Trophoblast cell (in vitro differentiated cells and primary cell): ENCODE measurements around the gene TNNT3.

Experiments
- DNase-seq, 2 donors: peaks; one replicate each; pipeline ENCODE4 v3.0.0-alpha.2; 2016
- H2AFZ ChIP-seq: 2 replicates; pipeline ENCODE4 v1.6.1; 2013; ENCODE audit warnings: low read length, moderate library complexity, mild to moderate bottlenecking; ENCODE audit not compliant: insufficient read depth, poor library complexity
- H2AK5ac ChIP-seq: 2 replicates; pipeline ENCODE4 v1.6.1; 2013; ENCODE audit warnings: mild to moderate bottlenecking, low read length
- H2BK120ac ChIP-seq: 2 replicates; pipeline ENCODE4 v1.6.1; 2013; ENCODE audit warnings: low read length, mild to moderate bottlenecking, moderate library complexity; ENCODE audit not compliant: insufficient read depth, poor library complexity
- H2BK12ac ChIP-seq: 2 replicates; pipeline ENCODE4 v1.6.1; 2013; ENCODE audit warnings: mild to moderate bottlenecking, low read length, moderate library complexity
- H2BK5ac ChIP-seq: 2 replicates; pipeline ENCODE4 v1.6.1; 2013; ENCODE audit warnings: low read length, low read depth, moderate library complexity, mild to moderate bottlenecking; ENCODE audit not compliant: poor library complexity
- H3K14ac ChIP-seq: 2 replicates; pipeline ENCODE4 v1.6.1; 2013; ENCODE audit warnings: mild to moderate bottlenecking, low read length
- H3K18ac ChIP-seq: 2 replicates; pipeline ENCODE4 v1.6.1; 2013; ENCODE audit warnings: mild to moderate bottlenecking, low read length
- H3K23ac ChIP-seq: 2 replicates; pipeline ENCODE4 v1.6.1; 2013; ENCODE audit warnings: low read length
- H3K27ac ChIP-seq: 2 replicates; pipeline ENCODE4 v1.5.1; 2013; ENCODE audit warnings: low read depth, mild to moderate bottlenecking, inconsistent platforms, low read length, moderate library complexity
- H3K27me3 ChIP-seq: 2 replicates; pipeline ENCODE4 v1.6.1; 2013; ENCODE audit warnings: inconsistent platforms, mild to moderate bottlenecking, low read length, moderate library complexity; ENCODE audit not compliant: insufficient read depth
- H3K36me3 ChIP-seq, 2 experiments: 1 replicate in 1 of 2; 2 replicates in 1 of 2; pipeline ENCODE4 v1.6.1; 2013; ENCODE audit warnings: low read length in 2 of 2, mild to moderate bottlenecking in 2 of 2, moderate library complexity in 1 of 2; ENCODE audit not compliant: insufficient read depth in 2 of 2, control insufficient read depth in 1 of 2
- H3K4ac ChIP-seq: 2 replicates; pipeline ENCODE4 v1.6.1; 2013; ENCODE audit warnings: low read depth, mild to moderate bottlenecking, low read length, moderate library complexity
- H3K4me1 ChIP-seq, 2 experiments: 1 replicate in 1 of 2; 2 replicates in 1 of 2; pipeline ENCODE4 v1.6.1; 2013; ENCODE audit warnings: low read length in 2 of 2, mild to moderate bottlenecking in 2 of 2, moderate library complexity in 1 of 2; ENCODE audit not compliant: insufficient read depth in 2 of 2, control insufficient read depth in 1 of 2
- H3K4me2 ChIP-seq: 2 replicates; pipeline ENCODE4 v1.6.1; 2013; ENCODE audit warnings: inconsistent platforms, mild to moderate bottlenecking, low read length, moderate library complexity
- H3K4me3 ChIP-seq: 2 replicates; pipeline ENCODE4 v1.5.1; 2013; ENCODE audit warnings: mild to moderate bottlenecking, low read depth, low read length, inconsistent platforms
- H3K79me1 ChIP-seq: one replicate; pipeline ENCODE4 v1.6.1; 2013; ENCODE audit warnings: low read length
- H3K79me2 ChIP-seq: 2 replicates; pipeline ENCODE4 v1.6.1; 2013; ENCODE audit warnings: low read length, mild to moderate bottlenecking; ENCODE audit not compliant: control insufficient read depth, insufficient read depth, poor library complexity
- H3K9ac ChIP-seq: 2 replicates; pipeline ENCODE4 v1.6.1; 2013; ENCODE audit warnings: mild to moderate bottlenecking, low read length
- H3K9me3 ChIP-seq: 2 replicates; pipeline ENCODE4 v1.6.1; 2013; ENCODE audit warnings: low read depth, mild to moderate bottlenecking, control low read depth, inconsistent platforms, low read length; ENCODE audit not compliant: insufficient read depth
- H4K12ac ChIP-seq: 2 replicates; pipeline ENCODE4 v1.6.1; 2013; ENCODE audit warnings: low read depth, mild to moderate bottlenecking, low read length, moderate library complexity
- H4K8ac ChIP-seq: 2 replicates; pipeline ENCODE4 v1.6.1; 2013; ENCODE audit warnings: low read depth, mild to moderate bottlenecking, low read length, moderate library complexity
- H4K91ac ChIP-seq: one replicate; pipeline ENCODE4 v1.6.1; 2013; ENCODE audit warnings: low read depth, mild to moderate bottlenecking, low read length, moderate library complexity
- WGBS: extraction: QIAGEN DNeasy Blood & Tissue Kit; methylation state at CpG from one replicate; pipeline ENCODE4 v1.1.7; 2013; ENCODE audit warnings: missing lambda C conversion rate; ENCODE audit not compliant: insufficient read length, insufficient coverage; ENCODE audit errors: extremely low coverage; 5-methylcytosine and 5-hydroxymethylcytosine counted together

Gene TNNT3

DNA sequence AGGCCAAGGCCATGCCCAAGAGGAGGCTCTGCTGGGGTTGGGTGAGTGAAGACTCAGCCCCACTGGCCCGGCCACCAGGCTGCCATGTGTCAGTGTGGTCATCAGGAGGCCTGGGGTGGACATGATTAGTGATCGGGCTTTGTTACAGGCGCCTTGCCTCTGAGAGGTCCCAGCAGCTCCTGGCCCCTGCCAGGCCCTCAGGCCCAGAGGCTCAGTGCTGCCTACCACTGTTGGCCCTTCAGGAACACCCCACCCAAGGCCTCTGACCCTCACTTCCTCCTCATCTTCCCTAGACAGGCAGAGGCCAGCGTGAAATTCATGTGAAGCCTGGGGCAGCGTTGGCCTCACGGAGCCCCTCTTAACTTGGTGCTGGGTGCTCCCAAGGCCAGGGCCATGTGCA lies 29.8 kb downstream of the TNNT3 start:
- DNase-seq: no peak
- Histone ChIP-seq H2AFZ (no peak overlapping the region), H3K9ac (no peak overlapping the region), H2BK5ac (no peak overlapping the region), H3K36me3 (no peaks in the 10 kb centered on the region), H3K4me3 (no peak overlapping the region), H3K18ac (no peak overlapping the region), H3K4me2 (no peak overlapping the region), H3K4me1 (no peaks in the 10 kb centered on the region), H3K14ac (no peak overlapping the region), H3K27ac (no peak overlapping the region), H4K91ac (no peak overlapping the region), H3K79me2 (no peaks in the 10 kb centered on the region), H2BK12ac (no peak overlapping the region), H3K23ac (no peak overlapping the region), H2BK120ac (no peak overlapping the region), H3K9me3 (no peaks in the 10 kb centered on the region), H3K79me1 (no peaks in the 10 kb centered on the region), H4K8ac (no peak overlapping the region), H3K4ac (no peak overlapping the region), H3K27me3 (no peaks in the 10 kb centered on the region), H4K12ac (no peak overlapping the region), H2AK5ac (no peak overlapping the region)
- WGBS: no CpG with 5 or more reads among the region's 6 CpGs

DNA sequence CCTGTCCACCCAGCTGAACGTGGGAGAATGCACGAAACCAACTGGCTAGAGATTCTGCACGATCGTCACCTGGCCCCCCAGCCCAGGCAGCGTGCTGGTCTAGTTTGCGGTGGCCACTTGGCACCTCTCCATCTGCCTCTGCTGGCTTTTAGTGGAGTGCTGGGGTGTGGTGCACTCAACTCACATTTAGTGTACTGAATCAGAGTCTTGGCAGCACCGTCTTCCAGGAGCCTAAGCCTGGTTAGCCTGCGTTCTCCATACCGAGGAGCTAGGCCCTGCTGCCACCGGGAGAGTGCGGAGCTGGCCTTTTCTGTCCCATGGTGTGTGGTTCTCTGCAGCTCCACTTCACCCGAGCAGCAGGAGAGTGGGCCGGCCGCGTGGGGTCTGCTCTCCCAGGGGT lies 30.4 kb downstream of the TNNT3 start:
- Histone ChIP-seq H3K79me2 (no peaks in the 10 kb centered on the region), H3K4me2 (no peak overlapping the region), H3K27me3 (no peaks in the 10 kb centered on the region), H2AK5ac (no peak overlapping the region), H3K18ac (no peak overlapping the region), H3K36me3 (no peaks in the 10 kb centered on the region), H3K23ac (no peak overlapping the region), H3K4ac (no peak overlapping the region), H3K27ac (no peak overlapping the region), H4K12ac (no peak overlapping the region), H4K91ac (no peak overlapping the region), H2BK12ac (no peak overlapping the region), H2BK5ac (no peak overlapping the region), H2BK120ac (no peak overlapping the region), H3K9ac (no peak overlapping the region), H3K79me1 (no peaks in the 10 kb centered on the region), H4K8ac (no peak overlapping the region), H3K14ac (no peak overlapping the region), H3K4me1 (no peaks in the 10 kb centered on the region), H2AFZ (no peak overlapping the region), H3K4me3 (no peak overlapping the region), H3K9me3 (no peaks in the 10 kb centered on the region)
- no peak for DNase-seq
- no CpG with 5 or more reads among the region's 15 CpGs for WGBS

- no peak overlapping the region for H2AK5ac ChIP-seq
- H3K18ac ChIP-seq: no peak overlapping the region
- no peaks in the 10 kb centered on the region for H3K4me1 ChIP-seq
- H3K4me3 ChIP-seq: no peak overlapping the region
- no peaks in the 10 kb centered on the region for H3K79me1 ChIP-seq
- H3K4me2 ChIP-seq: no peak overlapping the region
- H2AFZ ChIP-seq: no peak overlapping the region
- H3K9me3 ChIP-seq: no peaks in the 10 kb centered on the region
- no peaks in the 10 kb centered on the region for H3K36me3 ChIP-seq
- no peak overlapping the region for H3K14ac ChIP-seq
- H2BK120ac ChIP-seq: no peak overlapping the region
- H4K91ac ChIP-seq: no peak overlapping the region
- H3K23ac ChIP-seq: no peak overlapping the region
- H4K8ac ChIP-seq: no peak overlapping the region
- no CpG with 5 or more reads among the region's 29 CpGs for WGBS
- H3K79me2 ChIP-seq: no peaks in the 10 kb centered on the region
- no peak overlapping the region for H3K4ac ChIP-seq
- H3K27ac ChIP-seq: no peak overlapping the region
- H3K9ac ChIP-seq: no peak overlapping the region
- no peak overlapping the region for H2BK12ac ChIP-seq
- no peak overlapping the region for H4K12ac ChIP-seq
- H2BK5ac ChIP-seq: no peak overlapping the region
- no peak for DNase-seq
- no peaks in the 10 kb centered on the region for H3K27me3 ChIP-seq
Observed at GRCh38 chr11:1952806-1953482, 33.4 kb downstream of the TNNT3 start.

- H4K8ac ChIP-seq: no peak overlapping the region
- H2AFZ ChIP-seq: no peak overlapping the region
- H3K36me3 ChIP-seq: no peaks in the 10 kb centered on the region
- H3K4me3 ChIP-seq: no peak overlapping the region
- no peak overlapping the region for H4K12ac ChIP-seq
- H3K27me3 ChIP-seq: no peaks in the 10 kb centered on the region
- no peak overlapping the region for H3K18ac ChIP-seq
- H3K27ac ChIP-seq: no peak overlapping the region
- WGBS: no CpG with 5 or more reads among the region's 23 CpGs
- H2BK12ac ChIP-seq: no peak overlapping the region
- no peaks in the 10 kb centered on the region for H3K79me1 ChIP-seq
- H3K9ac ChIP-seq: no peak overlapping the region
- no peak for DNase-seq
- H3K79me2 ChIP-seq: no peaks in the 10 kb centered on the region
- H4K91ac ChIP-seq: peak overlapping the region; percentile 32
- H2AK5ac ChIP-seq: no peak overlapping the region
- H3K4me2 ChIP-seq: no peak overlapping the region
- no peak overlapping the region for H3K4ac ChIP-seq
- no peak overlapping the region for H3K23ac ChIP-seq
- H3K4me1 ChIP-seq: no peaks in the 10 kb centered on the region
- H3K9me3 ChIP-seq: no peaks in the 10 kb centered on the region
- H2BK120ac ChIP-seq: no peak overlapping the region
- no peak overlapping the region for H3K14ac ChIP-seq
- no peak overlapping the region for H2BK5ac ChIP-seq
Observed at GRCh38 chr11:1953489-1954266, 34.2 kb downstream of the TNNT3 start.
